Stimulated activated effector memory CD8-positive, alpha-beta T cell treated with anti-CD3 and anti-CD28 coated beads, Interleukin-12 subunit alpha, Interleukin-12 subunit beta, amount 100 ng/mL, for 72 hours (primary cell): ENCODE measurements around the gene GSTT2B.
"Not testable (repeated sequence)": the region's sequence is repeated elsewhere in the genome, so short reads cannot be mapped to it uniquely, and the experiment has no call there.

Experiments used
- ATAC-seq: fragments of 150-1000 bp; cut with Tn5 transposase; 2 replicates; pipeline ENCODE4 v1.10.0; 2021
- DNase-seq, 2 donors: peaks; one replicate each; pipeline ENCODE4 v3.0.0; 2021 to 2022; ENCODE audit warnings: low spot score in 2 of 2
- H3K27ac Mint-ChIP-seq: one replicate; pipeline ENCODE4 v1.8.0; 2022; ENCODE audit warnings: mild to moderate bottlenecking, mixed read lengths
- H3K36me3 Mint-ChIP-seq: one replicate; pipeline ENCODE4 v1.8.0; 2022; ENCODE audit warnings: mild to moderate bottlenecking, mixed read lengths
- H3K4me1 Mint-ChIP-seq: one replicate; pipeline ENCODE4 v1.8.0; 2022; ENCODE audit warnings: mixed read lengths
- H3K4me3 Mint-ChIP-seq: one replicate; pipeline ENCODE4 v1.8.0; 2022; ENCODE audit warnings: mild to moderate bottlenecking, mixed read lengths
- H3K9me3 Mint-ChIP-seq: one replicate; pipeline ENCODE4 v1.8.0; 2022; ENCODE audit warnings: mixed read lengths

The GSTT2B gene

GRCh38 chr22:23938328-23939016 lies 22.5 kb downstream of the GSTT2B start:
- Mint-ChIP-seq H3K36me3 (no peaks in the 10 kb centered on the region), H3K27ac (no peak overlapping the region), H3K9me3 (no peaks in the 10 kb centered on the region), H3K4me3 (no peak overlapping the region), H3K4me1 (no peaks in the 10 kb centered on the region)
- ATAC-seq (no peak), DNase-seq (no peak)

GRCh38 chr22:23926561-23926960 lies 34.4 kb downstream of the GSTT2B start:
- DNase-seq (no peak), ATAC-seq (no peak)
- Mint-ChIP-seq H3K27ac (no peak overlapping the region), H3K36me3 (no peaks in the 10 kb centered on the region), H3K4me3 (no peak overlapping the region), H3K9me3 (peaks cover 5% of the 10 kb centered on the region), H3K4me1 (no peaks in the 10 kb centered on the region)

- no peaks in the 10 kb centered on the region for H3K36me3 Mint-ChIP-seq
- ATAC-seq (no peak), DNase-seq (no peak)
- no peak overlapping the region for H3K27ac Mint-ChIP-seq
- peaks cover 5% of the 10 kb centered on the region for H3K9me3 Mint-ChIP-seq
- H3K4me1 Mint-ChIP-seq: no peaks in the 10 kb centered on the region
- no peak overlapping the region for H3K4me3 Mint-ChIP-seq
Observed at GRCh38 chr22:23925020-23925606, 35.9 kb downstream of the GSTT2B start.

- Mint-ChIP-seq H3K36me3 (no peaks in the 10 kb centered on the region), H3K4me1 (no peaks in the 10 kb centered on the region), H3K9me3 (peaks cover 5% of the 10 kb centered on the region), H3K4me3 (no peak overlapping the region), H3K27ac (no peak overlapping the region)
- ATAC-seq (no peak), DNase-seq (no peak)
Observed at GRCh38 chr22:23922921-23923320, 38.1 kb downstream of the GSTT2B start.

- not testable (repeated sequence) for ATAC-seq, H3K9me3 Mint-ChIP-seq, H3K4me1 Mint-ChIP-seq, H3K4me3 Mint-ChIP-seq, H3K27ac Mint-ChIP-seq, DNase-seq, H3K36me3 Mint-ChIP-seq
Observed at GRCh38 chr22:23921586-23922201, 39.3 kb downstream of the GSTT2B start.

- not testable (repeated sequence) for ATAC-seq, DNase-seq, H3K27ac Mint-ChIP-seq, H3K36me3 Mint-ChIP-seq, H3K4me1 Mint-ChIP-seq, H3K4me3 Mint-ChIP-seq, H3K9me3 Mint-ChIP-seq
Observed at GRCh38 chr22:23920267-23920611, 40.8 kb downstream of the GSTT2B start.

- Mint-ChIP-seq H3K27ac (no peak overlapping the region), H3K4me1 (peaks cover 12% of the 10 kb centered on the region), H3K9me3 (no peaks in the 10 kb centered on the region), H3K4me3 (no peak overlapping the region), H3K36me3 (no peaks in the 10 kb centered on the region)
- DNase-seq (no peak), ATAC-seq (no peak)
Observed at GRCh38 chr22:23915290-23915689, 45.7 kb downstream of the GSTT2B start.

- Mint-ChIP-seq H3K9me3 (no peaks in the 10 kb centered on the region), H3K27ac (peak overlapping the region; percentile 97), H3K36me3 (no peaks in the 10 kb centered on the region), H3K4me1 (peaks cover 12% of the 10 kb centered on the region), H3K4me3 (peak overlapping the region; percentile 96)
- ATAC-seq (peak; percentile 99), DNase-seq (peak; percentile 96 to 99)
Observed at GRCh38 chr22:23913661-23914353, 47.2 kb downstream of the GSTT2B start.

- peaks cover 12% of the 10 kb centered on the region for H3K4me1 Mint-ChIP-seq
- H3K9me3 Mint-ChIP-seq: no peaks in the 10 kb centered on the region
- H3K4me3 Mint-ChIP-seq: peak overlapping the region; percentile 96
- no peaks in the 10 kb centered on the region for H3K36me3 Mint-ChIP-seq
- ATAC-seq (peak; percentile 55), DNase-seq (no peak)
- H3K27ac Mint-ChIP-seq: peak overlapping the region; percentile 97
Observed at GRCh38 chr22:23913306-23913660, 47.7 kb downstream of the GSTT2B start.

GRCh38 chr22:23912293-23912903 lies 48.6 kb downstream of the GSTT2B start:
- DNase-seq: no peak
- Mint-ChIP-seq H3K4me3 (no peak overlapping the region), H3K36me3 (no peaks in the 10 kb centered on the region), H3K4me1 (peaks cover 12% of the 10 kb centered on the region), H3K27ac (peak overlapping the region; percentile 97), H3K9me3 (no peaks in the 10 kb centered on the region)
- no peak for ATAC-seq

GRCh38 chr22:23911318-23911980 lies 49.5 kb downstream of the GSTT2B start:
- Mint-ChIP-seq H3K9me3 (no peaks in the 10 kb centered on the region), H3K4me3 (no peak overlapping the region)

GRCh38 chr22:23910496-23911190 lies 50.4 kb downstream of the GSTT2B start:
- Mint-ChIP-seq H3K9me3 (no peaks in the 10 kb centered on the region), H3K4me3 (no peak overlapping the region), H3K4me1 (peaks cover 12% of the 10 kb centered on the region), H3K27ac (peak overlapping the region; percentile 13), H3K36me3 (no peaks in the 10 kb centered on the region)
- no peak for ATAC-seq
- no peak for DNase-seq

More at GRCh38 chr22:23911318-23911980, 49.5 kb downstream of the GSTT2B start:
- no peak for DNase-seq
- H3K4me1 Mint-ChIP-seq: peaks cover 12% of the 10 kb centered on the region
- no peaks in the 10 kb centered on the region for H3K36me3 Mint-ChIP-seq
- no peak for ATAC-seq
- no peak overlapping the region for H3K27ac Mint-ChIP-seq

GRCh38 chr22:23909296-23909898 lies 51.6 kb downstream of the GSTT2B start:
- no peak for ATAC-seq
- H3K36me3 Mint-ChIP-seq: no peaks in the 10 kb centered on the region
- peaks cover 19% of the 10 kb centered on the region for H3K4me1 Mint-ChIP-seq
- no peak overlapping the region for H3K27ac Mint-ChIP-seq
- no peaks in the 10 kb centered on the region for H3K9me3 Mint-ChIP-seq
- H3K4me3 Mint-ChIP-seq: no peak overlapping the region
- no peak for DNase-seq

- Mint-ChIP-seq H3K4me1 (peaks cover 16% of the 10 kb centered on the region), H3K36me3 (no peaks in the 10 kb centered on the region), H3K9me3 (no peaks in the 10 kb centered on the region), H3K4me3 (no peak overlapping the region), H3K27ac (no peak overlapping the region)
- no peak for DNase-seq
- no peak for ATAC-seq
Observed at GRCh38 chr22:23908587-23909205, 52.3 kb downstream of the GSTT2B start.
